ENCODE measurements around the gene TBC1D13. TPM values are rescaled to one million over a fixed set of nuclear protein-coding genes. Genes with fewer than 3 reads are reported as not detected.

TBC1D13 gene
- total RNA-seq, 6 experiments from 2014 or later, result 28.0 to 34.7 (median 30.3) TPM

- Mint-ChIP-seq H3K4me1 (ENCODE audit: low read depth) (peaks cover 10% of the 10 kb centered on the region), H3K27me3 (ENCODE audit: insufficient read depth) (peaks cover 2% of the 10 kb centered on the region; the same call in 1 of the 2 replicates), H3K4me3 (peak overlapping the region; percentile 96), H3K36me3 (ENCODE audit: low read depth) (peaks cover 9% of the 10 kb centered on the region), H3K9me3 (no peaks in the 10 kb centered on the region), H3K27ac (peak overlapping the region; percentile 74)
- no peak; the same call in 1 of the 2 replicates for TF ChIP-seq CTCF (IDR thresholded peaks at IDR 0.05)
- peak; percentile 14 for DNase-seq
Measured at GRCh38 chr9:128828719-128829452, 41.8 kb downstream of the TBC1D13 start.

- DNase-seq, result peak; percentile 88
- Mint-ChIP-seq H3K27me3 (ENCODE audit: insufficient read depth) (peaks cover 2% of the 10 kb centered on the region; the same call in 1 of the 2 replicates), H3K4me3 (peak within 1 kb of the TSS; percentile 96), H3K9me3 (no peaks in the 10 kb centered on the region), H3K27ac (peak within 1 kb of the TSS; percentile 74), H3K36me3 (ENCODE audit: low read depth) (peaks cover 14% of the 10 kb centered on the region), H3K4me1 (ENCODE audit: low read depth) (peaks cover 10% of the 10 kb centered on the region)
- TF ChIP-seq CTCF (IDR thresholded peaks at IDR 0.05), result no peak
Measured at GRCh38 chr9:128829477-128830251, 42.6 kb downstream of the TBC1D13 start, which contains the start of gene SPOUT1. Gene SPOUT1, minus strand, starts transcription at chr9:128829794. Its CDS starts 14 bp downstream, at chr9:128829780.

- no peak for DNase-seq
- Mint-ChIP-seq H3K4me3 (no peak overlapping the region), H3K36me3 (ENCODE audit: low read depth) (peaks cover 17% of the 10 kb centered on the region), H3K27ac (no peak overlapping the region), H3K4me1 (ENCODE audit: low read depth) (peaks cover 6% of the 10 kb centered on the region), H3K27me3 (ENCODE audit: insufficient read depth) (peaks cover 2% of the 10 kb centered on the region; the same call in 1 of the 2 replicates), H3K9me3 (no peaks in the 10 kb centered on the region)
- no peak for TF ChIP-seq CTCF (IDR thresholded peaks at IDR 0.05)
Measured at GRCh38 chr9:128833696-128834095, 46.6 kb downstream of the TBC1D13 start.

- Mint-ChIP-seq H3K9me3 (no peaks in the 10 kb centered on the region), H3K36me3 (ENCODE audit: low read depth) (peaks cover 12% of the 10 kb centered on the region), H3K27me3 (ENCODE audit: insufficient read depth) (no peaks in the 10 kb centered on the region), H3K27ac (no peak overlapping the region), H3K4me3 (no peak overlapping the region), H3K4me1 (ENCODE audit: low read depth) (no peaks in the 10 kb centered on the region)
- DNase-seq, result no peak
- no peak for TF ChIP-seq CTCF (IDR thresholded peaks at IDR 0.05)
Measured at GRCh38 chr9:128835246-128836210, 48.5 kb downstream of the TBC1D13 start.
